ENCODE results near the gene DDO.

DDO gene

DNA sequence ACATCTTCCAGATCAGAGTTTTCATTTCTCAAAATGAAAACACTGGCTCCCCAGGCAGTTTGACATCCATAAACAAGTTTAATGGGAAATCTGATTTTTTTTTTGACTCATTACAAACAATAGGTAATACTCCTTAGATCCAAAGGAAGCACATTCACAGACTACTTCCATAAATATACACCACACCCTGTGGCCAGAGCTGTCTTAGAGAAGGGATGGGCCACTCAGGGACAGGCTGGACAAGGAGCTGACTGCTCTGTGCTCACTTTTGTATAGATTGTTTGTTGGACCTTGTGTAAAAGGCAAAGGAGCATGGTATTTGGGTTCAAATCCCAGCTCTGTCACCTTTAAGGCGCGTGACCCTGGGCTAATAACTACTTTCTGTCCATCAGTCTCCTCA is 12.8 kb upstream of the DDO start:
- ATAC-seq, result no peak
- TF ChIP-seq CSDC2 (CRISPR knock-in tag; IDR thresholded peaks at IDR 0.05), result no peak
- TF ChIP-seq TOX (CRISPR knock-in tag; IDR thresholded peaks at IDR 0.05; ENCODE audit: borderline replicate concordance), result no peak
- no peak for TF ChIP-seq CSRNP3 (CRISPR knock-in tag; IDR thresholded peaks at IDR 0.05)
- TF ChIP-seq ARNTL (CRISPR knock-in tag; IDR thresholded peaks at IDR 0.05; ENCODE audit: borderline replicate concordance, low read depth), result no peak
- TF ChIP-seq SNAI2 (CRISPR knock-in tag; IDR thresholded peaks at IDR 0.05), result no peak

DNA sequence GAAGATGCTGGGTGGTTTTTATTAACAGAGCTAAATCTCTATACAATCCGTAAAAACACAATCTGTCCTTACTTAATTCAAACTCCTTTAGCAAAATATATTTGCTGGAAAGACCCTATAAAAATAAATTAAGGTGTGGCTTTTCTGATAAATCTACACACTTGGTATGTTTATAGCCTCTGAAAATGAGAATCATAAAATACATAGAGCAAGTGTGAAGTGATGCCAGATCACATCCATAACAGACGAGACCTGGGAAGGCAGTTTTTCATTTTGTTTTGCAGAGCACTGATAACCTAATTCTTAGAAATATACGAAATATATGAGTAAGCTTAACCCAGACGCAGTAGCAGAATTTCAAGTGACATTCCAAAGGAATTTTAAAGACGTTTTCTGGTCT is 10.4 kb upstream of the DDO start:
- TF ChIP-seq ZNF70 (CRISPR knock-in tag; IDR thresholded peaks at IDR 0.05), result no peak
- no peak for TF ChIP-seq RARB (CRISPR knock-in tag; IDR thresholded peaks at IDR 0.05)
- no peak for TF ChIP-seq ZC3H10 (CRISPR knock-in tag; IDR thresholded peaks at IDR 0.05)
- no peak for TF ChIP-seq SNAI2 (CRISPR knock-in tag; IDR thresholded peaks at IDR 0.05)
- no peak for TF ChIP-seq CREB5 (CRISPR knock-in tag; IDR thresholded peaks at IDR 0.05; ENCODE audit: low read depth)
- TF ChIP-seq ISL1 (CRISPR knock-in tag; IDR thresholded peaks at IDR 0.05), result no peak
- no peak for TF ChIP-seq TOX (CRISPR knock-in tag; IDR thresholded peaks at IDR 0.05; ENCODE audit: borderline replicate concordance)
- TF ChIP-seq ZNF565 (CRISPR knock-in tag; conservative IDR thresholded peaks at IDR 0.05; ENCODE audit: low read depth), result no peak
- TF ChIP-seq GLIS3 (CRISPR knock-in tag; IDR thresholded peaks at IDR 0.05), result no peak
- TF ChIP-seq ZFP3 (CRISPR knock-in tag; IDR thresholded peaks at IDR 0.05), result no peak
- no peak for TF ChIP-seq OSR1 (CRISPR knock-in tag; IDR thresholded peaks at IDR 0.05)
- no peak for TF ChIP-seq PATZ1 (CRISPR knock-in tag; IDR thresholded peaks at IDR 0.05; ENCODE audit: borderline replicate concordance)
- TF ChIP-seq, protein P1, sequence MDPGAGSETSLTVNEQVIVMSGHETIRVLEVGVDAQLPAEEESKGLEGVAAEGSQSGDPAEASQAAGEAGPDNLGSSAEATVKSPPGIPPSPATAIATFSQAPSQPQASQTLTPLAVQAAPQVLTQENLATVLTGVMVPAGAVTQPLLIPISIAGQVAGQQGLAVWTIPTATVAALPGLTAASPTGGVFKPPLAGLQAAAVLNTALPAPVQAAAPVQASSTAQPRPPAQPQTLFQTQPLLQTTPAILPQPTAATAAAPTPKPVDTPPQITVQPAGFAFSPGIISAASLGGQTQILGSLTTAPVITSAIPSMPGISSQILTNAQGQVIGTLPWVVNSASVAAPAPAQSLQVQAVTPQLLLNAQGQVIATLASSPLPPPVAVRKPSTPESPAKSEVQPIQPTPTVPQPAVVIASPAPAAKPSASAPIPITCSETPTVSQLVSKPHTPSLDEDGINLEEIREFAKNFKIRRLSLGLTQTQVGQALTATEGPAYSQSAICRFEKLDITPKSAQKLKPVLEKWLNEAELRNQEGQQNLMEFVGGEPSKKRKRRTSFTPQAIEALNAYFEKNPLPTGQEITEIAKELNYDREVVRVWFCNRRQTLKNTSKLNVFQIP (CRISPR knock-in tag; IDR thresholded peaks at IDR 0.05; ENCODE audit: borderline replicate concordance, low read depth), result no peak
- no peak for TF ChIP-seq ESRRG (CRISPR knock-in tag; IDR thresholded peaks at IDR 0.05)
- no peak for TF ChIP-seq CSDC2 (CRISPR knock-in tag; IDR thresholded peaks at IDR 0.05)
- ATAC-seq, result no peak

- ATAC-seq, result no peak
- TF ChIP-seq BACH2 (CRISPR knock-in tag; IDR thresholded peaks at IDR 0.05; ENCODE audit: borderline replicate concordance), result no peak
- no peak for TF ChIP-seq TOX (CRISPR knock-in tag; IDR thresholded peaks at IDR 0.05; ENCODE audit: borderline replicate concordance)
- no peak for TF ChIP-seq ARNTL (CRISPR knock-in tag; IDR thresholded peaks at IDR 0.05; ENCODE audit: borderline replicate concordance, low read depth)
- TF ChIP-seq TCF4 (CRISPR knock-in tag; IDR thresholded peaks at IDR 0.05; ENCODE audit: borderline replicate concordance), result no peak
- no peak for TF ChIP-seq GLIS3 (CRISPR knock-in tag; IDR thresholded peaks at IDR 0.05)
- TF ChIP-seq ZNF565 (CRISPR knock-in tag; conservative IDR thresholded peaks at IDR 0.05; ENCODE audit: low read depth), result no peak
- no peak for TF ChIP-seq RARB (CRISPR knock-in tag; IDR thresholded peaks at IDR 0.05)
- TF ChIP-seq CREB5 (CRISPR knock-in tag; IDR thresholded peaks at IDR 0.05; ENCODE audit: low read depth), result no peak
- no peak for TF ChIP-seq SNAI2 (CRISPR knock-in tag; IDR thresholded peaks at IDR 0.05)
- TF ChIP-seq ISL1 (CRISPR knock-in tag; IDR thresholded peaks at IDR 0.05), result no peak
- TF ChIP-seq PATZ1 (CRISPR knock-in tag; IDR thresholded peaks at IDR 0.05; ENCODE audit: borderline replicate concordance), result no peak
- TF ChIP-seq, protein P1 (CRISPR knock-in tag; IDR thresholded peaks at IDR 0.05; ENCODE audit: borderline replicate concordance, low read depth), result no peak
- no peak for TF ChIP-seq CSRNP3 (CRISPR knock-in tag; IDR thresholded peaks at IDR 0.05)
- TF ChIP-seq ZNF70 (CRISPR knock-in tag; IDR thresholded peaks at IDR 0.05), result no peak
- TF ChIP-seq, protein P2, sequence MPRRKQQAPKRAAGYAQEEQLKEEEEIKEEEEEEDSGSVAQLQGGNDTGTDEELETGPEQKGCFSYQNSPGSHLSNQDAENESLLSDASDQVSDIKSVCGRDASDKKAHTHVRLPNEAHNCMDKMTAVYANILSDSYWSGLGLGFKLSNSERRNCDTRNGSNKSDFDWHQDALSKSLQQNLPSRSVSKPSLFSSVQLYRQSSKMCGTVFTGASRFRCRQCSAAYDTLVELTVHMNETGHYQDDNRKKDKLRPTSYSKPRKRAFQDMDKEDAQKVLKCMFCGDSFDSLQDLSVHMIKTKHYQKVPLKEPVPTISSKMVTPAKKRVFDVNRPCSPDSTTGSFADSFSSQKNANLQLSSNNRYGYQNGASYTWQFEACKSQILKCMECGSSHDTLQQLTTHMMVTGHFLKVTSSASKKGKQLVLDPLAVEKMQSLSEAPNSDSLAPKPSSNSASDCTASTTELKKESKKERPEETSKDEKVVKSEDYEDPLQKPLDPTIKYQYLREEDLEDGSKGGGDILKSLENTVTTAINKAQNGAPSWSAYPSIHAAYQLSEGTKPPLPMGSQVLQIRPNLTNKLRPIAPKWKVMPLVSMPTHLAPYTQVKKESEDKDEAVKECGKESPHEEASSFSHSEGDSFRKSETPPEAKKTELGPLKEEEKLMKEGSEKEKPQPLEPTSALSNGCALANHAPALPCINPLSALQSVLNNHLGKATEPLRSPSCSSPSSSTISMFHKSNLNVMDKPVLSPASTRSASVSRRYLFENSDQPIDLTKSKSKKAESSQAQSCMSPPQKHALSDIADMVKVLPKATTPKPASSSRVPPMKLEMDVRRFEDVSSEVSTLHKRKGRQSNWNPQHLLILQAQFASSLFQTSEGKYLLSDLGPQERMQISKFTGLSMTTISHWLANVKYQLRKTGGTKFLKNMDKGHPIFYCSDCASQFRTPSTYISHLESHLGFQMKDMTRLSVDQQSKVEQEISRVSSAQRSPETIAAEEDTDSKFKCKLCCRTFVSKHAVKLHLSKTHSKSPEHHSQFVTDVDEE (CRISPR knock-in tag; IDR thresholded peaks at IDR 0.05), result no peak
- no peak for TF ChIP-seq CSDC2 (CRISPR knock-in tag; IDR thresholded peaks at IDR 0.05)
- no peak for TF ChIP-seq ZC3H10 (CRISPR knock-in tag; IDR thresholded peaks at IDR 0.05)
Observed at GRCh38 chr6:110422444-110422822, 7.1 kb upstream of the DDO start.

Measured in SK-N-SH treated with all-trans-retinoic acid at 6 μM for 48 hours (cell line).